Astrocyte of the cerebellum (primary cell): ENCODE measurements around the gene MMRN2.

ENCODE experiments used
- DNase-seq: peaks from one replicate; pipeline ENCODE4 v3.0.0-alpha.2; 2011; ENCODE audit warnings: low read depth
- H3K4me3 ChIP-seq: 2 replicates; pipeline ENCODE4 v1.5.1; 2011; ENCODE audit warnings: mild to moderate bottlenecking, low read depth, low read length, moderate library complexity
- CTCF ChIP-seq: IDR thresholded peaks from 2 replicates; pipeline ENCODE4 v1.5.1; 2012; ENCODE audit warnings: low read length, low read depth, moderate library complexity, mild to moderate bottlenecking; ENCODE audit errors: missing control alignments
- in situ Hi-C: cut with HindIII; loops from 2 replicates; pipeline ENCODE4 v1.10.0; 2017; ENCODE audit warnings: low sequenced_read_pairs

The MMRN2 gene

GRCh38 chr10:86929468-86930380 is 27.7 kb downstream of the MMRN2 start:
- no peak for DNase-seq
- in situ Hi-C loops: no loop called here
- no peak for TF ChIP-seq CTCF
- no peak overlapping the region for H3K4me3 ChIP-seq

GRCh38 chr10:86922553-86922961 is 34.9 kb downstream of the MMRN2 start:
- no peak for TF ChIP-seq CTCF
- DNase-seq: no peak
- H3K4me3 ChIP-seq: no peak overlapping the region
- in situ Hi-C loops: no loop called here

GRCh38 chr10:86918022-86918471 is 39.4 kb downstream of the MMRN2 start:
- no peak overlapping the region for H3K4me3 ChIP-seq
- in situ Hi-C loops: no loop called here
- no peak for DNase-seq
- TF ChIP-seq CTCF: no peak

- TF ChIP-seq CTCF: no peak
- H3K4me3 ChIP-seq: no peak overlapping the region
- in situ Hi-C loops: no loop called here
- DNase-seq: no peak
These were observed 42.7 kb downstream of the MMRN2 start for GRCh38 chr10:86914734-86915133.

GRCh38 chr10:86905429-86905828 is 52.0 kb downstream of the MMRN2 start:
- no peak for DNase-seq
- in situ Hi-C loops: no loop called here
- no peak for TF ChIP-seq CTCF
- H3K4me3 ChIP-seq: no peak overlapping the region

- in situ Hi-C loops: no loop called here
- no peak for DNase-seq
- H3K4me3 ChIP-seq: no peak overlapping the region
- no peak for TF ChIP-seq CTCF
These were observed 52.8 kb downstream of the MMRN2 start for GRCh38 chr10:86904600-86904999.
